Suppressor macrophage treated with lipopolysaccharide for 4 hours (primary cell): ENCODE results near the gene GALNS.
"Not testable (repeated sequence)": the region's sequence is repeated elsewhere in the genome, so short reads cannot be mapped to it uniquely, and the experiment has no call there.

Experiments
- DNase-seq: peaks from one replicate; pipeline ENCODE4 v3.0.0-alpha.2; 2020

Gene GALNS

GRCh38 chr16:88780142-88781062 is 76.3 kb downstream of the GALNS start:
- no peak for DNase-seq

GRCh38 chr16:88779406-88780141 is 77.2 kb downstream of the GALNS start:
- no peak for DNase-seq

- DNase-seq, result no peak
Measured at GRCh38 chr16:88778541-88779065, 78.1 kb downstream of the GALNS start.

GRCh38 chr16:88778271-88778525 is 78.5 kb downstream of the GALNS start:
- no peak for DNase-seq

GRCh38 chr16:88777471-88778270 is 79.1 kb downstream of the GALNS start:
- DNase-seq, result no peak

- DNase-seq, result no peak
Measured at GRCh38 chr16:88775825-88776224, 80.9 kb downstream of the GALNS start.

- DNase-seq, result no peak
Measured at GRCh38 chr16:88774544-88775393, 82.0 kb downstream of the GALNS start.

- peak; percentile 75 for DNase-seq
Measured at GRCh38 chr16:88773812-88774291, 82.9 kb downstream of the GALNS start.

GRCh38 chr16:88772871-88773811 is 83.6 kb downstream of the GALNS start:
- DNase-seq, result no peak

GRCh38 chr16:88771781-88772180 is 85.0 kb downstream of the GALNS start:
- DNase-seq, result not testable (repeated sequence)

- no peak for DNase-seq
Measured at GRCh38 chr16:88771294-88771772, 85.4 kb downstream of the GALNS start.

GRCh38 chr16:88770461-88771293 is 86.1 kb downstream of the GALNS start:
- DNase-seq, result peak; percentile 48

- DNase-seq, result no peak
Measured at GRCh38 chr16:88769617-88770460, 86.9 kb downstream of the GALNS start.

GRCh38 chr16:88768071-88768783 is 88.5 kb downstream of the GALNS start:
- DNase-seq, result no peak

GRCh38 chr16:88767546-88768070 is 89.1 kb downstream of the GALNS start:
- DNase-seq, result no peak

- no peak for DNase-seq
Measured at GRCh38 chr16:88766975-88767374, 89.8 kb downstream of the GALNS start.

GRCh38 chr16:88764913-88765349 is 91.8 kb downstream of the GALNS start:
- no peak for DNase-seq

- no peak for DNase-seq
Measured at GRCh38 chr16:88764080-88764479, 92.7 kb downstream of the GALNS start.
